ENCODE results near the gene RALGAPA2.

The RALGAPA2 gene

DNA sequence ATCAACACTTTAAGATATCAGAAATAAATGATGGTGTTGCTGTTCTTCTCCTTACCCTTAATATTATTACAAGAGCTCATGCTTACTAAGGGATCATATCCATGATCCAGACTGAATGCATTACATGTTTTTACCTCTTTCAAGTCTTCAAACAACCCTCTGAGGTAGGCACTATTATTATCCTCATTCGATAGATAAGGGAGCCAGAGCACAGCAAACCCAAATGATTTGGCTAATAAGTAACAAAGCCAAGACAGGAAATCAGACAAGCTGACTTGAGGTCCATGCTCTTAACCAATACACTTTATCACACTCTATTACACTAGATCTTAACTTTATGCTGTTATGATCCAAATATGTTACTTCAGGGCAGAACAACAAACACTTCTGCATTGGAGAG lies 145.9 kb downstream of the RALGAPA2 start:
- no peak for ATAC-seq
- H3K27ac Mint-ChIP-seq, result no peak overlapping the region
- no peak overlapping the region for H3K4me3 Mint-ChIP-seq
- H3K4me1 Mint-ChIP-seq, result peaks cover 5% of the 10 kb centered on the region
- no peaks in the 10 kb centered on the region for H3K9me3 Mint-ChIP-seq
- no peaks in the 10 kb centered on the region for H3K27me3 Mint-ChIP-seq
- H3K36me3 Mint-ChIP-seq, result peaks cover 24% of the 10 kb centered on the region

GRCh38 chr20:20564279-20564678 lies 148.2 kb downstream of the RALGAPA2 start:
- no peaks in the 10 kb centered on the region for H3K27me3 Mint-ChIP-seq
- H3K36me3 Mint-ChIP-seq, result peaks cover 21% of the 10 kb centered on the region
- H3K4me1 Mint-ChIP-seq, result no peaks in the 10 kb centered on the region
- no peak overlapping the region for H3K4me3 Mint-ChIP-seq
- ATAC-seq, result no peak
- no peak overlapping the region for H3K27ac Mint-ChIP-seq
- no peaks in the 10 kb centered on the region for H3K9me3 Mint-ChIP-seq

GRCh38 chr20:20562507-20562906 lies 149.9 kb downstream of the RALGAPA2 start:
- H3K36me3 Mint-ChIP-seq, result peaks cover 24% of the 10 kb centered on the region
- H3K27ac Mint-ChIP-seq, result no peak overlapping the region
- H3K9me3 Mint-ChIP-seq, result no peaks in the 10 kb centered on the region
- no peak overlapping the region for H3K4me3 Mint-ChIP-seq
- ATAC-seq, result no peak
- no peaks in the 10 kb centered on the region for H3K4me1 Mint-ChIP-seq
- no peaks in the 10 kb centered on the region for H3K27me3 Mint-ChIP-seq

DNA sequence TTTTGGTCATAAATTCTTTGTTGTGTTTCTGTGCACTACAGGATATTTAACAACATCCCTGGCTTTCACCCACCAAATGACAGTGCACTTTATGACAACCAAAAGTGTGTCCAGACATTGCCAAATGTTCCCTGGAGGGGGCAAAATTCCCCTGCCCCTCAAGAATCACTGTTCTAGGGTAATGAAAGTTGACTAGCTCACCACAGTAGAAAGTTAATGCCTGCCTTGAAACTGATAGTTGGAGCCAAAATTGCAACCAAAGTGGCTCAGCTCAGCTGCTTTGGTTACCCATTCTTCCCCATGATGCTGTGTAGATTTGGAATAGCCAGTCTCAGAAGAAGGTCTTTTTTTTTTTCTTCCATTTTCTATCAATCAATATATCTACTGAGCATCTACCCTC lies 150.6 kb downstream of the RALGAPA2 start:
- Mint-ChIP-seq H3K27ac (no peak overlapping the region), H3K4me3 (no peak overlapping the region), H3K36me3 (peaks cover 19% of the 10 kb centered on the region), H3K4me1 (no peaks in the 10 kb centered on the region), H3K9me3 (no peaks in the 10 kb centered on the region), H3K27me3 (no peaks in the 10 kb centered on the region)
- peak; percentile 20 for ATAC-seq

- Mint-ChIP-seq H3K27me3 (no peaks in the 10 kb centered on the region), H3K27ac (no peak overlapping the region), H3K9me3 (no peaks in the 10 kb centered on the region), H3K4me3 (no peak overlapping the region), H3K36me3 (peaks cover 25% of the 10 kb centered on the region), H3K4me1 (no peaks in the 10 kb centered on the region)
- no peak for ATAC-seq
Measured at GRCh38 chr20:20561172-20561571, 151.3 kb downstream of the RALGAPA2 start.

DNA sequence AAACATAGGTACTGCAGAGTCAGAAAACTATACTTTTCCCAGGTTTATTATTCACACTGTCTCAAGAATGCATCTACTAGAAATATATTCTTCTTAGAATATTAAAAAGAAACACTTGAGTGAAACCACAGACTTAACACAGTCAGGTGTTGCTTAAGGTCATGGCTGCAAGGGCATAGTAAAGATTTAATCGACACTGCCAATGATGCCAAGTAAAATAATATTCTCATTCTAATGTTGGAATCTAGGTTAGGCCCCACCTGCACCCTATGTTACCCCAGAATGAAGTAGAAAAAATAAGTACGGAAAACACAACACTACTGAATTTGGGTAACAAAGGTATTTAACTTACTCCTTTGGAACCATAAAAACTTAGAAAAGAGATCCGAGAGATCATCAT lies 155.0 kb downstream of the RALGAPA2 start:
- Mint-ChIP-seq H3K27me3 (no peaks in the 10 kb centered on the region), H3K36me3 (peaks cover 31% of the 10 kb centered on the region), H3K4me1 (no peaks in the 10 kb centered on the region), H3K27ac (no peak overlapping the region), H3K9me3 (no peaks in the 10 kb centered on the region), H3K4me3 (no peak overlapping the region)
- no peak for ATAC-seq

DNA sequence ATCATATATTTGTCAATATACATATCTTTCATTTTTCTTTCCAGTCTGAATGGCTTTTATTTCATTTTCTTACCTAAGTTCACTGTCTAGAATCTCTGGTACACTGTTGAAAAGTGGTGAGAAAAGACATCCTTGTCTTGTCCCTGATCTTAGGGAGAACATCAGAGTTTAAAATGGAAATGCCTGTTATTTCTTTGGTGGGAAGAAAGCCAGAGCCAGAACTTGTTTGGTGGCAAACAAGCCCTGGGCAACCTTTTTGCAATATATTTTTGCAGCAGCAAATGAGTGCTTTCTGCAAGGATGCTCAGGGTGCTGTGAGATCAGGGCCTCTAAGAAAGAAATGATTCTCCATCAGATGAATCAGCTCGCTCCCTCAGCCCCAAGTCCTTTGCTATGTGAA lies 156.6 kb downstream of the RALGAPA2 start:
- Mint-ChIP-seq H3K36me3 (peaks cover 24% of the 10 kb centered on the region), H3K27ac (no peak overlapping the region), H3K4me1 (no peaks in the 10 kb centered on the region), H3K9me3 (no peaks in the 10 kb centered on the region), H3K4me3 (no peak overlapping the region), H3K27me3 (no peaks in the 10 kb centered on the region)
- ATAC-seq, result no peak

- no peaks in the 10 kb centered on the region for H3K4me1 Mint-ChIP-seq
- H3K36me3 Mint-ChIP-seq, result peaks cover 24% of the 10 kb centered on the region
- no peaks in the 10 kb centered on the region for H3K27me3 Mint-ChIP-seq
Measured at GRCh38 chr20:20554951-20555350, 157.5 kb downstream of the RALGAPA2 start.

GRCh38 chr20:20553541-20553940 lies 158.9 kb downstream of the RALGAPA2 start:
- Mint-ChIP-seq H3K27ac (no peak overlapping the region), H3K9me3 (no peaks in the 10 kb centered on the region), H3K4me1 (no peaks in the 10 kb centered on the region), H3K27me3 (no peaks in the 10 kb centered on the region), H3K4me3 (no peak overlapping the region), H3K36me3 (peaks cover 19% of the 10 kb centered on the region)
- ATAC-seq, result no peak

More at GRCh38 chr20:20554951-20555350, 157.5 kb downstream of the RALGAPA2 start:
- Mint-ChIP-seq H3K4me3 (no peak overlapping the region), H3K27ac (no peak overlapping the region), H3K9me3 (no peaks in the 10 kb centered on the region)
- ATAC-seq, result no peak

DNA sequence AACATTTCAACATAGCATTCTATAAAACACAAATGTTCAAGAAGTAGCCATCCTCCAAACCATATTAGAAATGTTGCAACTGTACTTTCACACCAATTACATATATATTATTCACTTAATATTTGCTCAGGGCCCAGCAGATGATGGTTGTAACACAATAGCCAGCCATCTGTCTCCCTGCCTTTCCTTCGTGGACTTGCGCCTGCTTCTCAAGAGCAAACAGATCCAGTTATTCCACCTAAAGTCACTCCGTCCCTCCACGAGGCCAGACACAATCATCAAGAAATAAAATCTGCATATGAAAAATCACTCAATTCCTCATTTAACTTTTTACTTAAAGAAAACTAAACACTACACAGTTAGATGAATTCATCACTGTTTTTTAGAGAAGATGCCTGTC lies 160.4 kb downstream of the RALGAPA2 start:
- H3K36me3 Mint-ChIP-seq, result peaks cover 19% of the 10 kb centered on the region

DNA sequence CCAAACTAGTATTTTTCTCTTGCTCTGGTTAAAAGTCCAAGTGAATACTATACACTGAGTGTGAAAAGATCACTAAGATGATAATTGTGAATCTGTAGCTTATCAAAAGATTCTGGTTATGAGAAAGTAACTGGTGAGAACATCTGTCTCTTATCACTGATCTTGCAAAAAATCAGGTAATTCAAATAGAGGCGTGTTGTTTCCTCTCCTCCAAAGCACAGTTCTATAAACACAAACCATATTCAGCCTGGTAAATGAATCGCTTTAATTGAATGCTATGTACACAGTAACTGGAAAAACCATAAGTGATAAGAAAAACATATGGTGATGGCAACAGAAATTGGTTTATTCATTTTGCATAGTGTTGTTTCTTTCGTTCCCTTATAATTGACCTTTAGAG lies 161.0 kb downstream of the RALGAPA2 start:
- peaks cover 19% of the 10 kb centered on the region for H3K4me1 Mint-ChIP-seq
- H3K27me3 Mint-ChIP-seq, result no peaks in the 10 kb centered on the region
- H3K27ac Mint-ChIP-seq, result no peak overlapping the region

More for the DNA sequence above, 160.4 kb downstream of the RALGAPA2 start:
- Mint-ChIP-seq H3K9me3 (no peaks in the 10 kb centered on the region), H3K27me3 (no peaks in the 10 kb centered on the region), H3K4me1 (peaks cover 12% of the 10 kb centered on the region), H3K4me3 (no peak overlapping the region), H3K27ac (no peak overlapping the region)
- no peak for ATAC-seq

GRCh38 chr20:20549704-20550103 lies 162.7 kb downstream of the RALGAPA2 start:
- ATAC-seq, result no peak
- Mint-ChIP-seq H3K4me1 (peaks cover 21% of the 10 kb centered on the region), H3K36me3 (peaks cover 17% of the 10 kb centered on the region), H3K27me3 (no peaks in the 10 kb centered on the region), H3K9me3 (no peaks in the 10 kb centered on the region), H3K27ac (no peak overlapping the region), H3K4me3 (no peak overlapping the region)

More for the DNA sequence above, 161.0 kb downstream of the RALGAPA2 start:
- H3K36me3 Mint-ChIP-seq, result peaks cover 17% of the 10 kb centered on the region
- H3K9me3 Mint-ChIP-seq, result no peaks in the 10 kb centered on the region
- H3K4me3 Mint-ChIP-seq, result no peak overlapping the region
- no peak for ATAC-seq

DNA sequence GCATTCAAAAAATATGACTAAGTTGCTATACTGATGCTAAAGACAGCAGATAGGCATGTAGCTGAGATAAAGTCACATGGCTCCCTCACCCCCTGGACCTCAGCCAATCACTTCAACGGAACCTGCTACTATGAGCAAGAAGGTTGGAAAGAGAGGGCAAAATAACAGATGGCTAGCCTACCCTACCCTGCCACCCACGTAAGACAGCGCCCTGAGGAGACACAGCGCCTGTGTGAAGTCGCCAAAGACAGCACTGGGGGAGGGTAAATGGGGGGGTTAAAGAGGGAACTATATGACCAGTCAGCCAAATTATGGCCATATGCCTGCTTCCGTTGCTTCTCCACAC lies 163.2 kb downstream of the RALGAPA2 start:
- Mint-ChIP-seq H3K4me3 (no peak overlapping the region), H3K27me3 (no peaks in the 10 kb centered on the region), H3K36me3 (peaks cover 21% of the 10 kb centered on the region), H3K9me3 (no peaks in the 10 kb centered on the region), H3K27ac (no peak overlapping the region), H3K4me1 (peaks cover 21% of the 10 kb centered on the region)
- ATAC-seq, result no peak

DNA sequence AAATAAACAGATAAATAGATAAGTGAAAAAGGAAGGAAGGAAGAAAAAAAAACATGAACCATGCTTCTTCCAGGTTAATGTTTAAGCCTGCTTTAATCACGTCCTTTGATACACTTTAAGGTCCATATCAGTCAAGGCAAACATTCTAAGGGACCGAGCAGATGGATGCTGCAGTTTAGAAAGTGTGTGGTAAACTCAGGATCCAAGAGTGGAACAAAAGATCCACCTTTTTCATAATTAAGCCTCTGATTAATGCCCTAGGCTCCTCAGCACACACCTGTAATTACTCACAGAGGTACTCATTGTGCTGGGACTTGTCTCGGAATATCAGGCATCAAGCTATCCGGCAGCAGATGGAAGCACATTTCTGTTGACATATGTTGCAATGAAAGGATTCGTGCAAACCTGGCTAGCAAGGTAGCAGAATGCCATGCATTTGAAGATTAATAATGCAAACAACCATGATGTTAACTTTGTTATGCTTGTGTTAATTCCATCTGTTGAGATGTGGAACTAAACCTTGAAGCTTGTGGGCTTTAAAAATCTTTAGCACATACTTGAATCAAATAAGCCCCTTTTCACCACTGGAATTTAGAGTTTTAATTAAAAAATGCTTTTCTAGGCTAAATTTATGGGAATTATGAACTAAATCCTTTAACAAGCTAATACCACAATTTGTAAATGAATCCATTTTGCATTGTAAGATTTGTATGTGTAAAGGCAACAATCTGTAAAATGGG lies 163.7 kb downstream of the RALGAPA2 start:
- H3K27ac Mint-ChIP-seq, result no peak overlapping the region
- H3K27me3 Mint-ChIP-seq, result no peaks in the 10 kb centered on the region
- no peak for ATAC-seq
- no peak overlapping the region for H3K4me3 Mint-ChIP-seq
- H3K4me1 Mint-ChIP-seq, result peaks cover 21% of the 10 kb centered on the region
- no peaks in the 10 kb centered on the region for H3K9me3 Mint-ChIP-seq
- H3K36me3 Mint-ChIP-seq, result peaks cover 26% of the 10 kb centered on the region

GRCh38 chr20:20547876-20548266 lies 164.6 kb downstream of the RALGAPA2 start:
- no peak overlapping the region for H3K27ac Mint-ChIP-seq
- peaks cover 21% of the 10 kb centered on the region for H3K4me1 Mint-ChIP-seq
- no peak for ATAC-seq
- no peaks in the 10 kb centered on the region for H3K27me3 Mint-ChIP-seq
- no peaks in the 10 kb centered on the region for H3K9me3 Mint-ChIP-seq
- H3K4me3 Mint-ChIP-seq, result no peak overlapping the region
- peaks cover 32% of the 10 kb centered on the region for H3K36me3 Mint-ChIP-seq

DNA sequence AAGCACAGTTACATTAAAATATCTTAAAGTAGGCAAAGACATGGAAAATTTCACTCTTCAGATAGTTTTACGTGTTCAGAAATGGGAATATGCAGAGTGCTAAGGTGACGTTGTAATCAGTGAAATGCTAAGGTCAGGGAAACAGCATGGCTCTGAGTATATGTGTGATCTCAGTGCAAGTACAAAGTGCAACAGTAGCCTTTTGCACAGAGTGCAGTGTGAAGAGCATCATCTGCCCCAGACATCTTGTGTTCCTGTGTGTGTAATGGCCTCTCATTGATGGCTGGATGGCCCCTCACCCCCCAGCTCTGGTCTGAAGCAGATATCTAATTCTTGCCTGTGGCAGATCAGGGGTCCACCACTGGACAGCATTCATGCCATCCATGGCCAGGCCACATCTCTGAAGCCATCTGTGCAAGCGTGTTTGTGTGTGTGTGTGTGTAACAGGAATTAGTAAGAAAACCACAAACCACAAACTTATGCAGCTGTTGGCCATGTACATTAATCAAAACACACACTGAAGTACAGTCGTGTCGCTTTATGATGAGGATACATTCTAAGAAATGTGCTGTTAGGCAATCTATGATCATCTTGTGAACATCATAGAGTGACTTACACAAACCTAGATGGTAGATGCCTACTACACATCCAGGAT lies 165.1 kb downstream of the RALGAPA2 start:
- Mint-ChIP-seq H3K4me1 (peaks cover 21% of the 10 kb centered on the region), H3K9me3 (no peaks in the 10 kb centered on the region), H3K4me3 (no peak overlapping the region), H3K27me3 (no peaks in the 10 kb centered on the region), H3K36me3 (peaks cover 35% of the 10 kb centered on the region), H3K27ac (no peak overlapping the region)
- peak; percentile 54 for ATAC-seq
